Stimulated activated effector memory CD8-positive, alpha-beta T cell treated with anti-CD3 and anti-CD28 coated beads, Interleukin-12 subunit alpha, Interleukin-12 subunit beta, amount 100 ng/mL, for 72 hours (primary cell): ENCODE measurements around the gene WTIP.
"Not testable (repeated sequence)": the region's sequence is repeated elsewhere in the genome, so short reads cannot be mapped to it uniquely, and the experiment has no call there.

ENCODE experiments used
- ATAC-seq: fragments of 150-1000 bp; cut with Tn5 transposase; 2 replicates; pipeline ENCODE4 v1.10.0; 2021
- DNase-seq, 2 donors: peaks; one replicate each; pipeline ENCODE4 v3.0.0; 2021 to 2022; ENCODE audit warnings: low spot score in 2 of 2
- H3K27ac Mint-ChIP-seq: one replicate; pipeline ENCODE4 v1.8.0; 2022; ENCODE audit warnings: mild to moderate bottlenecking, mixed read lengths
- H3K36me3 Mint-ChIP-seq: one replicate; pipeline ENCODE4 v1.8.0; 2022; ENCODE audit warnings: mild to moderate bottlenecking, mixed read lengths
- H3K4me1 Mint-ChIP-seq: one replicate; pipeline ENCODE4 v1.8.0; 2022; ENCODE audit warnings: mixed read lengths
- H3K4me3 Mint-ChIP-seq: one replicate; pipeline ENCODE4 v1.8.0; 2022; ENCODE audit warnings: mild to moderate bottlenecking, mixed read lengths
- H3K9me3 Mint-ChIP-seq: one replicate; pipeline ENCODE4 v1.8.0; 2022; ENCODE audit warnings: mixed read lengths

Gene WTIP

DNA sequence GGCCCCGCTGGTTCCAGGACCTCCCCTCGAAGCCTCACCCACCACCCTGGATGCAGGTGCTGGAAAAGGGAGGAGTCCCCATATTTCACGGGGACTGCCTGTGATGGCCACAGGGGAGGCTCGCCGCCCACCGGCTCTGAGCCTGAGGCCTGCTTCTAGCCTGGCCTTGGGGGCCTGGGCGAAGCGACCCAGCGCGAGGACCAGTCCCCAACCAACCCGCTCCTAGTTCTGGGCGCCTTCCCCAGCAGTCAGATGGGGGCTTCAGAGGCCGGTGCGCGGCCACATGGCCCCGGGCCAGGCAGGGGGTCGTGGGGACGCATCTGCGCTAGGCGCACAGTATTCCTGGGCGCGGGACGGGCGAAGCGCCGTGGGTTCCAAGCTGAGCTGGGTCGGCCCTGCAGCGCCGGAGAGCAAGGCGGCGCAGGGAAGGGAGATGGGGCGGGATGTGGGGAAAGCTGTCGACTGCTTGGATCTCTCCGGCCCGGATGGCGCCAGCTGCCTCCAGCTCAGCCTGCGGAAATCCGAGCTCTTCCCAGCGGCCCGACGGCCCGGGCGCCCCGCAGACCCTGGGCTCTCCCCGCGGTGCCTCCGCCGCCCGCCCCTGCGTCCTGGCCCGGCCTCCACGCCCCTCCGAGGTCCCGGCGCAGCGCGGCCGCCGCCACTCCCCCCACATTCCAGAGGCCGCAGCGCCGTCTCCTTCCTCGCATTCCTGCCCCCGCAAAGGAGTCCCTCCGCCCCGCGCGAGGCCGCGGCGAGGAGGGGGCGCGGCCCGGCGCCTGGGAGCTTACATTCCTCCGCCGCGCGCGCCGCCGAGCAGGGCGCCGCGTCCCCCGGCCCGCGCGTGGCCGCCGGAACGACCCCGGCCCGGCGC is at the start of gene WTIP:
WTIP (plus strand) TSS at position 788 of the 871 bp plus-strand sequence. CDS start 217 bp downstream, outside the sequence.
- ATAC-seq, result no peak
- peak within 1 kb of the TSS; percentile 61 for H3K4me3 Mint-ChIP-seq
- no peak within 1 kb of the TSS for H3K27ac Mint-ChIP-seq
- no peak for DNase-seq
- no peaks in the 10 kb centered on the region for H3K9me3 Mint-ChIP-seq
- peaks cover 15% of the 10 kb centered on the region for H3K4me1 Mint-ChIP-seq
- H3K36me3 Mint-ChIP-seq, result peaks cover 10% of the 10 kb centered on the region

DNA sequence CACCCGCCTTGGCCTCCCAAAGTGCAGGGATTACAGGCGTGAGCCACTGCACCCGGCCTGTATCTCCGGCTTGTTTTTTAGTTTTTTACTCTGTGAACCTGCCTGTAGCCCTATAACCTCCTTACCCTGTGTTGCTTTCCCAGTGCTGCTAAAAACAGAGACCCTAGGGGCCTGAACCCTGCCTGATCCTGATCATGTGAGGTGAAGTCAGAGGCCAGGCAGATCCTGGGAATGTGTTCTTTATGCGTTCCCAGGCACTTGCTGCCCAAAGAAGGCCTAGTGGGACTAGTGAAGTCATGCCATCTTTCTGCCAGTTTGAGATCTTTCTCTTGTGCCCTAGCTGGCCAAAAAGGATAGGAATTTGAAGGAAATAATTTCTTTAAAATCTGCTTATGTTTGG is 48.8 kb upstream of the WTIP start:
- H3K9me3 Mint-ChIP-seq, result no peaks in the 10 kb centered on the region
- peak overlapping the region; percentile 48 for H3K27ac Mint-ChIP-seq
- no peak overlapping the region for H3K4me3 Mint-ChIP-seq
- DNase-seq (no peak), ATAC-seq (no peak)
- H3K36me3 Mint-ChIP-seq, result peaks cover 94% of the 10 kb centered on the region
- H3K4me1 Mint-ChIP-seq, result peaks cover 27% of the 10 kb centered on the region

DNA sequence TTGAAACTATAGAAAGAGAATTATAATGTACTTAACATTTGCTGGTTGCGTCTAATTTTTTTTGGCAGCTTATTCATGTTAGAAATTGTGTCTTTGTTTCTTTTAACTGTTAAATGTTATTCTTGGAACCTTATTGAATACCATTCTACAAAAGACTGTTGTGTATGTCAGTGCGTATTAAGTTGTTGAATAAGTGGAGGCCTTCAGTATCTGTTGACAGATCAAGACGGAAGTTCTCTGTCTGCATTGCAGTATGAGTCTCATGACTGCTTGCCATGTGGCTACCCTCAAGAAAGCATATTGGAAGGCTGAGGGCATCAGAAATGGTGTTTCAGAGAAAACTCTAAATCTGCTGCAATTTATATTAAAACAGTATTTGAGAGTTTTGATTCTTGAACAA is 44.8 kb upstream of the WTIP start:
- H3K27ac Mint-ChIP-seq, result no peak overlapping the region
- DNase-seq (no peak), ATAC-seq (no peak)
- no peaks in the 10 kb centered on the region for H3K9me3 Mint-ChIP-seq
- peaks cover 100% of the 10 kb centered on the region for H3K36me3 Mint-ChIP-seq
- peaks cover 16% of the 10 kb centered on the region for H3K4me1 Mint-ChIP-seq
- H3K4me3 Mint-ChIP-seq, result no peak overlapping the region

DNA sequence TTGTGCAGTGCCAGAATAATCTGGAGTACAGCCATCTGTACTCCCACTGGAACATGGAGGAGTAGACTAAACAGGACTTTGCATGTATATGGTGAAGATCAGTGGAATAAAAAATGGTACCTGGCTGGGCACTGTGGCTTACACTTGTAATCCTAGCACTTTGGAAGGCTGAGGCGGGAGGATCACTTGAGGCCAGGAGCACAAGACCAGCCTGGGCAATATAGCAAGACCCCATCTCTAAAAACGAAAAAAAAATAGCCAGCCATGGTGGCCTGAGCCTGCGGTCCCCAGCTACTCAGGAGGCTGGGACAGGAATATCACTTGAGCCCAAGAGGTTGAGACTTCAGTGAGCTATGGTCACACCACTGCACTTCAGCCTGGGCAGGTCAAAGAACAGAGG is 33.4 kb upstream of the WTIP start:
- Mint-ChIP-seq H3K36me3 (peaks cover 100% of the 10 kb centered on the region), H3K27ac (peak overlapping the region; percentile 65), H3K4me3 (no peak overlapping the region), H3K4me1 (peaks cover 11% of the 10 kb centered on the region), H3K9me3 (no peaks in the 10 kb centered on the region)
- ATAC-seq (no peak), DNase-seq (no peak)

DNA sequence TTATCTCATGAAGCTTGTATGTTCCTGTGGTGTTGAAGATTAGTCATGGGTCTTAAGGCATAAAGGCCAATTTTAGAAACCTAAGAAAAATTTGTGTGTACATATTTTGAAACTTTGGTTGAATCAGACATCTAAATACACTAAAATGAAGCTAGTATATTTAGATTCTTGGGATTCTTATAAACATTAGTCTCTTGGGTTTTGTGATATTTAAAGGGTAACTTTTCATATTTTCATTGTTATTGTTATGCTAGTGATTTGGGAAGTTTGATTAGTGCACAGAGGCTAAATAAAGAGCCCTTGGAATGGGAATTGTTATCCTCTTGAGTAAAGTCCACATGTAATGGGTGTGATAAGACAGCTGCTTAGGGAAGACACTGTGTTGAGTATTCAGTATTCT is 28.8 kb upstream of the WTIP start:
- peaks cover 100% of the 10 kb centered on the region for H3K36me3 Mint-ChIP-seq
- H3K4me1 Mint-ChIP-seq, result peaks cover 4% of the 10 kb centered on the region
- ATAC-seq, result no peak
- H3K27ac Mint-ChIP-seq, result peak overlapping the region; percentile 36
- no peak for DNase-seq
- H3K9me3 Mint-ChIP-seq, result no peaks in the 10 kb centered on the region
- no peak overlapping the region for H3K4me3 Mint-ChIP-seq

DNA sequence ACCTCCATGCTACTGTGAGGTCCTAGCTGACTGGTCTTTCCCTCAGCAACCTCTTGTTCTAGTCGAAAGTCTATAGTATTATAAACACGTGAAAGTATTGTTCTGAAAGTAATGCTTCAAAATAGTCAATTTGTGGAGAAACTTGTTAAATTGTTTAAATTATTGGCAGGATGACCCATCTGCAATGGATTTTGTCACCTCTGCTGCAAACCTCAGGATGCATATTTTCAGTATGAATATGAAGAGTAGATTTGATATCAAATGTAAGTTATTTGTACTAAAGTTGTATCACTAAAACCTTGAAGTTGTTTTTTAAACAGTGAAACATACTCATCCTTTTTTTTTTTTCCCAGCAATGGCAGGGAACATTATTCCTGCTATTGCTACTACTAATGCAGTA is 27.5 kb upstream of the WTIP start:
- ATAC-seq (no peak), DNase-seq (no peak)
- peak overlapping the region; percentile 23 for H3K27ac Mint-ChIP-seq
- no peaks in the 10 kb centered on the region for H3K9me3 Mint-ChIP-seq
- no peak overlapping the region for H3K4me3 Mint-ChIP-seq
- peaks cover 100% of the 10 kb centered on the region for H3K36me3 Mint-ChIP-seq
- H3K4me1 Mint-ChIP-seq, result no peaks in the 10 kb centered on the region

DNA sequence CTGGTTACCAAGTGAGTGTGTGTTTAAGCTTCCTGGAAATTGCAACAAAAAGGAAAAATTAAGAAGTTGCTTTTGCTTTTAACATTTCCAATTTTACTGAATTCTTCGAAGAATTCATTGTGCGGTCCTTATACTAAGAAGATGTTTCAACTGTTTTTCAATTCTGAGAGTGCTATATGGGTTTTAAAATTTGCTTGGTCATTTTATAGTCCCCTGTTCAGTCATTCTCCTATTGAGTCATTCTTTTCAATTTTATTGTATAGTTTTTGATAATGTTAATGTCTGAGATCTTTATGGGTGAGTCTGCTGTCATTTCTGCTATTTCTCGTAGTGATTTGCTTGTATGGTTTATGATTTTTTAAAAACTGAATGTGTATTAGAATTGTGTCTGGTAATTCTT is 26.9 kb upstream of the WTIP start:
- DNase-seq, result no peak
- H3K9me3 Mint-ChIP-seq, result no peaks in the 10 kb centered on the region
- H3K27ac Mint-ChIP-seq, result peak overlapping the region; percentile 23
- H3K36me3 Mint-ChIP-seq, result peaks cover 100% of the 10 kb centered on the region
- ATAC-seq, result peak; percentile 82
- no peaks in the 10 kb centered on the region for H3K4me1 Mint-ChIP-seq
- no peak overlapping the region for H3K4me3 Mint-ChIP-seq

DNA sequence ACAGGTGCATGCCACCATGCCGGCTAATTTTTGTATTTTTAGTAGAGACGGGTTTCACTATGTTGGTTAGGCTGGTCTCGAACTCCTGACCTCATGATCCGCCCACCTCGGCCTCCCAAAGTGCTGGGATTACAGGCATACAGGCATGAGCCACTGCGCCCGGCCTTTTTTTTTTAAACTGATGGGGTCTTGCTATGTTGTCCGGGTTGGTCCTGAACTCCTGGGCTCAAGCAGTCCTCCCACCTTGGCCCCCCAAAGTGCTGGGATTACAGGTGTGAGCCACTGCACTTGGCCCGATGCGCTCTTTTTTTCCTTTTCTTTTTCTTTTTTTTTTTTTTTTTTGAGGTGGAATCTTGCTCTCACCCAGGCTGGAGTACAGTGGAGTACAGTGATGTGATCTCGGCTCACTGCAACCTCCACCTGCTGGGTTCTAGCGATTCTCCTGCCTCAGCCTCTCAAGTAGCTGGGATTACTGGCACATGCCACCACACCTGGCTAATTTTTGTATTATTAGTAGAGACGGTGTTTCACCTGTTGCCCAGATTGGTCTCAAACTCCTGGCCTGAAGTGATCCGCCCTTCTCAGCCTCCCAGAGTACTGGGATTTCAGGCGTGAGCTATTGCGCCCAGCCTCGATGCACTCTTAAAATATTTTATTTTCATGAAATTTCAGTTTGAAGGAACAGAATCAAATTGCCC is 25.6 kb upstream of the WTIP start:
- ATAC-seq, H3K9me3 Mint-ChIP-seq, H3K4me1 Mint-ChIP-seq, H3K27ac Mint-ChIP-seq, H3K4me3 Mint-ChIP-seq, DNase-seq: not testable (repeated sequence)
- H3K36me3 Mint-ChIP-seq, result peaks cover 100% of the 10 kb centered on the region

DNA sequence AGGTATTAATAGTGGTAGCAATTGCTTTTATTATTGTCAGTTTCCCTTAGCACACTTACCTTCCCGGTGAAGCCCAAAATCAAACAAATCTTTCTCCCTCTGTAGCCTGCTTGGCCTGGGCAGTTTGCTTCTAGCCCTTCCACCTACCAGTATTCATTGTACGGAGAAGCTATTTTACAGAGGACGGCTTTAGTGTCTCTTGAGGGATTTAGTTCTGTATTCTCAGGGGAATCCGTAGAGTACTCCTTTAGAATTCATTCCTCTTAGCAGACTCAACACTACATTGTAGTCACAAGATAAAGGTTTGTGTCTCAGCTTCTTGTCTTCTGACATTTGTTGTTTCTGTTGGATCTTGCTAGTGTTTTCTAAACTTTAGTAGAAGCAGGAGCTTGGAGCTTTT is 24.1 kb upstream of the WTIP start:
- Mint-ChIP-seq H3K4me3 (no peak overlapping the region), H3K9me3 (no peaks in the 10 kb centered on the region), H3K36me3 (peaks cover 100% of the 10 kb centered on the region), H3K4me1 (no peaks in the 10 kb centered on the region), H3K27ac (peak overlapping the region; percentile 37)
- ATAC-seq, result no peak
- DNase-seq, result no peak

DNA sequence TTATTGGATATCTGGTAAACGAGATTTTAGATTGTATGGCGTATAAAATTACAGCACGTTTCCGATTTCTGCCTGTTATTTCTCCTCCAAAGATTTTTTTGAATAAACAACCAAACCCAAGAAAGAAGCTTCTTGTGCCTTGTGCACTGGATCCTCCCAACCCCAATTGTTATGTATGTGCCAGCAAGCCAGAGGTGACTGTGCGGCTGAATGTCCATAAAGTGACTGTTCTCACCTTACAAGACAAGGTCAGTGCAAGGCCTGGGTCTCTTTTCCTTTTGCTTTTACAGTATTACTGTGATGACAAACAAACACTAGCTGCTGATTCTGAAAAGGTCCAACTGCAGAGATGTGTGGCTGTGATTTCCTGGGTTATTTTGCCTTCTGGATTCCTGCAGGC is 22.9 kb upstream of the WTIP start:
- H3K36me3 Mint-ChIP-seq, result peaks cover 100% of the 10 kb centered on the region
- H3K9me3 Mint-ChIP-seq, result no peaks in the 10 kb centered on the region
- H3K4me1 Mint-ChIP-seq, result no peaks in the 10 kb centered on the region
- ATAC-seq (no peak), DNase-seq (no peak)
- no peak overlapping the region for H3K4me3 Mint-ChIP-seq
- H3K27ac Mint-ChIP-seq, result no peak overlapping the region

DNA sequence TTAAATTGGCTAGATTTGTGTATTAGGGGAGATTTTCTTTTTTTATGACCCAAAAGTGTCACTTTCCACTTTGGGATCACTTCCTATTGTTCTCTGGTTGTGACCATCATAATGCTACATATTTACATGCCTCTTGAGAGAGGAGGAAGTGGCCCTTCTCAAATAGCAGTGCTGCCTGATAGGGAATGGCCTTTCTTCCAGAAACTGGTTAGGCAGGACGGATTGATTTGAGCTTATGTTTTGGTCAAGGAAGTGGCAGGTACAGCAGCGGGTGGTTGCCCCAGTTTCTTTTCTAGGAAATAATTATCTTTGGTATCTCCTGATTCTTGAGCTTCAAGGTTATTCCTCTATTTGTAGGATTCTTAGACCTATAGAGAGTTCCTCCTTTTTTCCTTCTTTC is 21.9 kb upstream of the WTIP start:
- Mint-ChIP-seq H3K27ac (peak overlapping the region; percentile 29), H3K36me3 (peaks cover 100% of the 10 kb centered on the region), H3K4me1 (no peaks in the 10 kb centered on the region), H3K9me3 (no peaks in the 10 kb centered on the region), H3K4me3 (no peak overlapping the region)
- DNase-seq (no peak), ATAC-seq (no peak)

DNA sequence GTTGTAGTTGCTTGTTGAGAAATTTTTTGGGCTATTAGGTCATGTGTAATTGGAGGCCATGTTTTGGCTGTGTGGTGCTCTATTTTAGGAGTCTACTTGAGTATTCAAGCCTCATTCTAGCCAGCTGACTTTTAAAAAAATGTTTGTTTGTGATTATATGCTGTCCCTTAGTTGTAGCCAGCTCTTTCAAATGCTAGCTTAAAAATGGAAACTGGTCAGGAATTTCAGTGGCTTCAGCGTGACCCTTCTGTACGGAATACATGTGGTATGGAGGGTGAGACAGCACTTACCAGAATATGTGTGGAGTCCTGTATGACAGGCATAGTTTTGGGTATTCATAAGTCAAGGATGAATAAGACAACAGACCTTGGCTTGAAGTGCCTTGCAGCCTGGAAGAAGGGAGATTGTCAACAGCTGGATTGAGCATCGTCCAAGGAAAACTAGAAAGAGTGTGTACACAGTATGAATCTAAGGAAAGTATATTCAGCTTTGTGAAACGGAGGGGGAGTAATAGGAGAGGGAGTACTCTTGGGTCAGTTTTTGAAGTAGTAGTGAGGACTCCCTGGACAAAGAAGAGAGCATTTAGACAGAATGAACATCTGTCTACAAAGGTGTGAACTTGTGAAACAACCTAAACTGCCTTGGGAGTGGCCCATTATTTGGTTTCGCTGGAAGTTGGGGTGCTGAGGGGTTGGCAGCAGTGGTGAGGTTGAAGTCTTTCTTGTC is 20.0 kb upstream of the WTIP start:
- Mint-ChIP-seq H3K9me3 (no peaks in the 10 kb centered on the region), H3K36me3 (peaks cover 100% of the 10 kb centered on the region), H3K4me1 (no peaks in the 10 kb centered on the region), H3K4me3 (no peak overlapping the region), H3K27ac (no peak overlapping the region)
- ATAC-seq (no peak), DNase-seq (no peak)

DNA sequence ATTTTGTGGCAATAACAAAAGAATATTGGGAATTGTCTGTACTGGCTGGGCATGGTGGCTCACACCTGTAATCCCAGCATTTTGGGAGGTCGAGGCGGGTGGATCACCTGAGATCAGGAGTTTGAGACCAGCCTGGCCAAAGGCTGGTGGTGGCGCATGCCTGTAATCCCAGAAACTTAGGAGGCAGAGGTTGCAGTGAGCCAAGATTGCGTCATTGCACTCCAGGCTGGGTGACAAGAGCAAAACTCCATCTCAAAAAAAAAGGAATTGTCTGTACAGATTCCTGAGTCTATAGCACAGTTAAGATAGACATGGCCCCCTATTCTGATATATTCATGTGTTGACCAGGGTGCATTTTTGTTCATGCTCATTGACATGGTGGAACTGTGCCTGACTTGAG is 16.8 kb upstream of the WTIP start:
- peaks cover 100% of the 10 kb centered on the region for H3K36me3 Mint-ChIP-seq
- not testable (repeated sequence) for ATAC-seq, DNase-seq, H3K27ac Mint-ChIP-seq, H3K9me3 Mint-ChIP-seq, H3K4me1 Mint-ChIP-seq, H3K4me3 Mint-ChIP-seq

DNA sequence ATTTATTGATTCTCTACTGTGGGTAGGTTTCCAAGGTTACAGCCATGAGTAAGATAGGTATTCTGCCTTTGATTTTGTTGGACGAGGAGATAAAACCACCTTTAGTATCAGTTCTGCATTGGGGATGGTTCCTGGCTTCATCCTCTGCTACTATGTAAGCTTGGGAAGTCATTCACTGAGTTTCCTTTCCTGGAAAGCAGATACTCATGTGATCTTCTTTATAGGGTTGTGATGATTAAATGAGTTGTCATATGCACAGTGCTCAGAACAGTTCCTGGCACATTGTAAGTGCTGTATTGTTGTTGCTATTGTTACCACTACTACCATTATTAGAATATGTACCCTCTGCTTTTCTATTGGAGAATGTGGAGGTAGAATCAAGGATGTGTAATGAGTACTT is 13.1 kb upstream of the WTIP start:
- no peak for ATAC-seq
- Mint-ChIP-seq H3K27ac (no peak overlapping the region), H3K9me3 (no peaks in the 10 kb centered on the region), H3K4me3 (no peak overlapping the region), H3K4me1 (no peaks in the 10 kb centered on the region), H3K36me3 (peaks cover 100% of the 10 kb centered on the region)
- no peak for DNase-seq

DNA sequence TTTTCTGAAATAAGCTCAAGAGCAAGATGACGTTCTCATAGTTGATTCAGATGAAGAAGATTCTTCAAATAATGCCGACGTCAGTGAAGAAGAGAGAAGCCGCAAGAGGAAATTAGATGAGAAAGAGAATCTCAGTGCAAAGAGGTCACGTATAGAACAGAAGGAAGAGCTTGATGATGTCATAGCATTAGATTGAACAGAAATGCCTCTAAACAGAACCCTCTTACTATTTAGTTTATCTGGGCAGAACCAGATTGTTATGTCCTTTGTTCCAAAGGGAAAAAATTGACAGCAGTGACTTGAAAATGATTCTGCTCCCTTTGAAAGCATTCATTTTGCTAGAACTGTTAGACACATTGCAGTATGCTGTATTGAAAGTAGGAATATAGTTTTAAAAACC is 12.5 kb upstream of the WTIP start:
- H3K4me3 Mint-ChIP-seq, H3K9me3 Mint-ChIP-seq, DNase-seq, H3K27ac Mint-ChIP-seq, H3K4me1 Mint-ChIP-seq, ATAC-seq: not testable (repeated sequence)
- H3K36me3 Mint-ChIP-seq, result peaks cover 99% of the 10 kb centered on the region
